Prostate gland (tissue), 2 donors: ENCODE data around the gene RALGPS1.

Experiments
- CTCF ChIP-seq, 4 experiments: fragments of 200-600 bp in 2 of 4; fragments of 450-650 bp in 2 of 4; sonication (generic) in 2 of 4; IDR thresholded peaks; 1 replicate in 3 of 4; 2 replicates in 1 of 4; pipeline ENCODE4 v1.5.1; 2016 to 2019; ENCODE audit warnings: antibody characterized with exemption in 4 of 4, mild to moderate bottlenecking in 2 of 4, moderate library complexity in 2 of 4
- POLR2A ChIP-seq: fragments of 450-650 bp; IDR thresholded peaks from one replicate; pipeline ENCODE4 v1.6.1; 2016; ENCODE audit warnings: antibody characterized with exemption, mild to moderate bottlenecking
- POLR2AphosphoS5 ChIP-seq: sonication (generic); formaldehyde crosslinking; IDR thresholded peaks from one replicate; pipeline ENCODE4 v1.6.1; 2017; ENCODE audit warnings: antibody characterized with exemption

DNA sequence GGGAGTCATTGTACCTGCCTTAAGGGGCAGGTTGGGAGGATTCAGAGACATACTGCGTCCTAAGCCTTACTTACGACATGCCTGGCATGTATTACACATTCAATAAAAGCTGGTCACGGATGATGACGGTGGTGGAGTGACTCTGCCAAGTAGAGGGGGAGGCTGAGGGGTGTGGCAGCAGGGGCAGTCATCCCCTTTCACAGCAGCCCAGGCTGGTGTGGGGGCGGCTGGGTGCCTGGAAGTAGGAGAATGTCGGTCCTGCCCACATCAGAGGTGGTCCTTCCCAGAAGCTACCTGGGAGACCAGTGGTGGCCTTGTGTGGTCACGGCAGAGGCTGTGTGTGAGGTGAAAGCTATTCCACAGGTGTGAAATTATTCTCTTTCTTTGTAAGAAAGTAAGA is 45.2 kb upstream of the RALGPS1 start:
- TF ChIP-seq CTCF (IDR thresholded peaks at IDR 0.05) = no peak
- no peak for TF ChIP-seq POLR2AphosphoS5
- TF ChIP-seq POLR2A = no peak
